Measurements from ENCODE around the gene GPATCH2. TPM values are rescaled to one million over a fixed set of nuclear protein-coding genes. Genes with fewer than 3 reads are reported as not detected.

GPATCH2 gene
- polyA plus RNA-seq, 1 of the 3 experiments (the other 2 are of a cell fraction), result 4.2 TPM

GRCh38 chr1:217661407-217661806 is 30.5 kb upstream of the GPATCH2 start:
- DNase-seq, result no peak
- no peak overlapping the region; a peak in 1 of 4 replicates for H3K27ac ChIP-seq (ENCODE audit: low read depth in 2 of 2, low read length in 1 of 2)
- no peaks in the 10 kb centered on the region for H3K9me2 ChIP-seq
- no peak overlapping the region for H3K4me2 ChIP-seq
- peak overlapping the region; percentile 19; the same call in 1 of the 2 replicates for H2AFZ ChIP-seq (ENCODE audit: low read depth)
- no peaks in the 10 kb centered on the region for H3K27me3 ChIP-seq (ENCODE audit: insufficient read depth)
- no peaks in the 10 kb centered on the region for H3K36me3 ChIP-seq (replicated peaks in 1 of 2; ENCODE audit: control insufficient read depth in 1 of 2, insufficient read depth in 2 of 2, low read length in 1 of 2)
- H3K9ac ChIP-seq, result no peak overlapping the region
- no peaks in the 10 kb centered on the region; a peak in 1 of 4 replicates for H3K4me1 ChIP-seq (ENCODE audit: control insufficient read depth in 1 of 2, insufficient read depth in 2 of 2, low read depth in 1 of 2, low read length in 1 of 2)
- TF ChIP-seq EP300 (IDR thresholded peaks at IDR 0.05; ENCODE audit: borderline replicate concordance in 1 of 2, low read depth in 1 of 2, low read length in 1 of 2), result no peak
- TF ChIP-seq JUND (IDR thresholded peaks at IDR 0.05), result no peak
- TF ChIP-seq RCOR1 (IDR thresholded peaks at IDR 0.05; ENCODE audit: low read length), result no peak
- TF ChIP-seq TEAD4 (IDR thresholded peaks at IDR 0.05; ENCODE audit: borderline replicate concordance, insufficient read depth), result no peak
- no peak for TF ChIP-seq NRF1 (IDR thresholded peaks at IDR 0.05; ENCODE audit: low read depth, low read length)
- TF ChIP-seq YY1 (IDR thresholded peaks at IDR 0.05; ENCODE audit: low read depth), result no peak
- no peak for TF ChIP-seq MEF2A (IDR thresholded peaks at IDR 0.05; ENCODE audit: borderline replicate concordance, low read depth)
- no peak for TF ChIP-seq FOXM1 (IDR thresholded peaks at IDR 0.05; ENCODE audit: low read depth)
- TF ChIP-seq SIN3A (IDR thresholded peaks at IDR 0.05; ENCODE audit: borderline replicate concordance, low read depth, low read length), result no peak
- TF ChIP-seq CHD2 (IDR thresholded peaks at IDR 0.05; ENCODE audit: low read length, partially characterized antibody), result no peak
- no peak for TF ChIP-seq ZBTB33 (IDR thresholded peaks at IDR 0.05; ENCODE audit: borderline replicate concordance, low read depth)
- no peak for TF ChIP-seq GATA2 (CRISPR knock-in tag; IDR thresholded peaks at IDR 0.05)
- no peak for TF ChIP-seq MAX (IDR thresholded peaks at IDR 0.05; ENCODE audit: low read depth)
- TF ChIP-seq FOXJ3 (CRISPR knock-in tag; IDR thresholded peaks at IDR 0.05), result no peak
- no peak for TF ChIP-seq EZH2phosphoT487 (IDR thresholded peaks at IDR 0.05; ENCODE audit: borderline replicate concordance, low read depth)
- peaks cover 8% of the 10 kb centered on the region for H3F3A ChIP-seq (replicated peaks; ENCODE audit: insufficient read depth)
- POLR2A ChIA-PET, result no interaction called here
- H3K4me3 ChIP-seq (ENCODE audit: low read depth in 2 of 2, low read length in 1 of 2), result no peak overlapping the region
- no peaks in the 10 kb centered on the region for H3K79me2 ChIP-seq (ENCODE audit: insufficient read depth)
- no peaks in the 10 kb centered on the region for H3K9me3 ChIP-seq
- CTCF ChIA-PET, result interaction anchor here (1.0 to 1.4 kb wide), 6 partner anchors 8 to 935 kb away, joined by 3 to 8 read pairs (median 3); partner anchors contain the start of genes GPATCH2 and SPATA17
- H4K20me1 ChIP-seq (ENCODE audit: insufficient read depth), result no peaks in the 10 kb centered on the region

GRCh38 chr1:217660353-217661062 is 29.6 kb upstream of the GPATCH2 start:
- H4K20me1 ChIP-seq (ENCODE audit: insufficient read depth), result no peaks in the 10 kb centered on the region
- peak; percentile 18 for DNase-seq
- H3K9me2 ChIP-seq, result no peaks in the 10 kb centered on the region
- H3K79me2 ChIP-seq (ENCODE audit: insufficient read depth), result no peaks in the 10 kb centered on the region
- H2AFZ ChIP-seq (ENCODE audit: low read depth), result peak overlapping the region; percentile 25; the same call in 1 of the 2 replicates
- no peaks in the 10 kb centered on the region for H3K9me3 ChIP-seq
- H3K27me3 ChIP-seq (ENCODE audit: insufficient read depth), result no peaks in the 10 kb centered on the region
- peak overlapping the region in 1 of 2 experiments; percentile 55; a peak in 2 of 4 replicates for H3K27ac ChIP-seq (ENCODE audit: low read depth in 2 of 2, low read length in 1 of 2)
- POLR2A ChIA-PET, result no interaction called here
- H3F3A ChIP-seq (replicated peaks; ENCODE audit: insufficient read depth), result peaks cover 8% of the 10 kb centered on the region
- H3K4me3 ChIP-seq (ENCODE audit: low read depth in 2 of 2, low read length in 1 of 2), result no peak overlapping the region
- H3K4me2 ChIP-seq, result no peak overlapping the region
- H3K9ac ChIP-seq, result no peak overlapping the region
- H3K4me1 ChIP-seq (ENCODE audit: control insufficient read depth in 1 of 2, insufficient read depth in 2 of 2, low read depth in 1 of 2, low read length in 1 of 2), result no peaks in the 10 kb centered on the region; a peak in 1 of 4 replicates
- CTCF ChIA-PET, result interaction anchor here (0.6 to 1.4 kb wide), 8 partner anchors 9 to 934 kb away, joined by 3 to 8 read pairs (median 3); partner anchors contain the start of genes GPATCH2 and SPATA17
- WGBS (ENCODE audit: low lambda C conversion rate), result 54% methylated on average over 5 of the region's 5 CpGs
- no peaks in the 10 kb centered on the region for H3K36me3 ChIP-seq (replicated peaks in 1 of 2; ENCODE audit: control insufficient read depth in 1 of 2, insufficient read depth in 2 of 2, low read length in 1 of 2)
- TF ChIP-seq SMC3 (IDR thresholded peaks at IDR 0.05; ENCODE audit: low read depth, low read length) (peak; percentile 34), NFIC (IDR thresholded peaks at IDR 0.05; ENCODE audit: borderline replicate concordance) (peak; percentile 38; the same call in 1 of the 2 replicates), PBX3 (IDR thresholded peaks at IDR 0.05) (peak; percentile 58), CHD2 (IDR thresholded peaks at IDR 0.05; ENCODE audit: low read length, partially characterized antibody) (no peak), RAD21 (IDR thresholded peaks at IDR 0.05; ENCODE audit: low read length) (peak; percentile 63), FOSL2 (IDR thresholded peaks at IDR 0.05; ENCODE audit: borderline replicate concordance, low read depth) (peak; percentile 90), EP300 (IDR thresholded peaks at IDR 0.05; ENCODE audit: borderline replicate concordance in 1 of 2, low read depth in 1 of 2, low read length in 1 of 2) (peak in 1 of 2 experiments; percentile 36; a peak in 1 of 4 replicates), YY1 (IDR thresholded peaks at IDR 0.05; ENCODE audit: low read depth) (no peak), POLR2AphosphoS5 (IDR thresholded peaks at IDR 0.05; ENCODE audit: low read depth, low read length) (no peak), ELF1 (IDR thresholded peaks at IDR 0.05) (no peak), GABPA (IDR thresholded peaks at IDR 0.05; ENCODE audit: low read depth) (no peak), JUND (IDR thresholded peaks at IDR 0.05) (peak; percentile 64), TCF12 (IDR thresholded peaks at IDR 0.05) (peak; percentile 41; the same call in 1 of the 2 replicates), TAF1 (IDR thresholded peaks at IDR 0.05; ENCODE audit: borderline replicate concordance, low read depth, low read length) (no peak)
